Kidney glomerular epithelial cell (primary cell): Measurements from ENCODE around the gene CORO2B.

Experiments used
- DNase-seq: peaks from one replicate; lab custom pipeline; 2025; lab: John Stamatoyannopoulos, UW

CORO2B gene

GRCh38 chr15:68775671-68776476 is 197.1 kb downstream of the CORO2B start:
- DNase-seq = no peak

- DNase-seq = no peak
Measured at GRCh38 chr15:68776477-68777270, 197.9 kb downstream of the CORO2B start.
